Stomach (tissue), 4 donors: ENCODE data around the gene NLGN1.

Source experiments
- EP300 ChIP-seq: sonication (generic); formaldehyde crosslinking; IDR thresholded peaks from one replicate; pipeline ENCODE4 v1.6.1; 2017; ENCODE audit warnings: antibody characterized with exemption
- POLR2A ChIP-seq, 4 donors: fragments of 450-650 bp; IDR thresholded peaks; one replicate each; pipeline ENCODE4 v1.6.1; 2016; ENCODE audit warnings: antibody characterized with exemption in 4 of 4, control low read depth in 2 of 4, mild to moderate bottlenecking in 1 of 4, moderate library complexity in 1 of 4
- TF ChIP-seq, protein P1 (sequence below), 7 experiments: fragments of 450-650 bp in 4 of 7; fragments of 200-600 bp in 3 of 7; sonication (generic) in 3 of 7; IDR thresholded peaks; one replicate each; pipeline ENCODE4 v1.5.1; 2016 to 2019; ENCODE audit warnings: antibody characterized with exemption in 7 of 7, control low read depth in 2 of 7, mild to moderate bottlenecking in 1 of 7

DNA sequence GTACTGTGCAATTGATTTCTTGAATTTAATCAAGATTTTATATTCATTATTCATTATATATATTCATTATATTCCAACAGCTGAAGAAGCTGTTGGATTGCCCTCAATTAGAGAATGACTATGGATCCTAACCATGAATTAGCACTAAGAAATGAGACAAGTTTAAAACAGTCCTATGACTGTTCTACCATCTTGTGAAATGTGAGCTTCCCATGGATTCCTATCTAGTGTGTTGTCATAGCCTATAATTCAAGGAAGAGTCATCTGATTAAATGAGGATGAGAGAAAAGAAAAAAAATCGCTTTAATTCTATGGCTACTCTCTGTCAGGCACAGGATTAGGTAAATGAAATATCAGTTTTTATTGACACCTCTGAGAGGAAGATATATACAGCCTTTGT, 765.0 kb downstream of the NLGN1 start:
- TF ChIP-seq POLR2A (IDR thresholded peaks at IDR 0.05) (no peak), EP300 (no peak)
- TF ChIP-seq, protein P1, sequence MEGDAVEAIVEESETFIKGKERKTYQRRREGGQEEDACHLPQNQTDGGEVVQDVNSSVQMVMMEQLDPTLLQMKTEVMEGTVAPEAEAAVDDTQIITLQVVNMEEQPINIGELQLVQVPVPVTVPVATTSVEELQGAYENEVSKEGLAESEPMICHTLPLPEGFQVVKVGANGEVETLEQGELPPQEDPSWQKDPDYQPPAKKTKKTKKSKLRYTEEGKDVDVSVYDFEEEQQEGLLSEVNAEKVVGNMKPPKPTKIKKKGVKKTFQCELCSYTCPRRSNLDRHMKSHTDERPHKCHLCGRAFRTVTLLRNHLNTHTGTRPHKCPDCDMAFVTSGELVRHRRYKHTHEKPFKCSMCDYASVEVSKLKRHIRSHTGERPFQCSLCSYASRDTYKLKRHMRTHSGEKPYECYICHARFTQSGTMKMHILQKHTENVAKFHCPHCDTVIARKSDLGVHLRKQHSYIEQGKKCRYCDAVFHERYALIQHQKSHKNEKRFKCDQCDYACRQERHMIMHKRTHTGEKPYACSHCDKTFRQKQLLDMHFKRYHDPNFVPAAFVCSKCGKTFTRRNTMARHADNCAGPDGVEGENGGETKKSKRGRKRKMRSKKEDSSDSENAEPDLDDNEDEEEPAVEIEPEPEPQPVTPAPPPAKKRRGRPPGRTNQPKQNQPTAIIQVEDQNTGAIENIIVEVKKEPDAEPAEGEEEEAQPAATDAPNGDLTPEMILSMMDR (IDR thresholded peaks at IDR 0.05) = no peak
